NOMO-1 treated with dmso at 0.1 percent for 144 hours (cell line): Measurements from ENCODE around the gene NEB.

Experiments used
- DNase-seq: peaks from one replicate; lab custom pipeline; 2025; ENCODE audit not compliant: unreplicated experiment; lab: John Stamatoyannopoulos, UW

The NEB gene

GRCh38 chr2:151484100-151484499 is 250.2 kb downstream of the NEB start:
- DNase-seq = no peak

- DNase-seq = no peak
Observed at GRCh38 chr2:151483546-151483945, 250.7 kb downstream of the NEB start.

GRCh38 chr2:151482171-151482725 is 252.0 kb downstream of the NEB start:
- no peak for DNase-seq

- DNase-seq = no peak
Observed at GRCh38 chr2:151481744-151482143, 252.5 kb downstream of the NEB start.

- no peak for DNase-seq
Observed at GRCh38 chr2:151478011-151478410, 256.3 kb downstream of the NEB start.

- DNase-seq = no peak
Observed at GRCh38 chr2:151476287-151476686, 258.0 kb downstream of the NEB start.

- DNase-seq = no peak
Observed at GRCh38 chr2:151475071-151475470, 259.2 kb downstream of the NEB start.

GRCh38 chr2:151472966-151473365 is 261.3 kb downstream of the NEB start:
- no peak for DNase-seq

GRCh38 chr2:151470556-151470955 is 263.7 kb downstream of the NEB start:
- no peak for DNase-seq

GRCh38 chr2:151465771-151466170 is 268.5 kb downstream of the NEB start:
- no peak for DNase-seq

- DNase-seq = no peak
Observed at GRCh38 chr2:151459358-151459757, 274.9 kb downstream of the NEB start.

- DNase-seq = no peak
Observed at GRCh38 chr2:151439127-151439526, 295.1 kb downstream of the NEB start.

- DNase-seq = no peak
Observed at GRCh38 chr2:151438506-151438905, 295.8 kb downstream of the NEB start.

- no peak for DNase-seq
Observed at GRCh38 chr2:151437630-151438029, 296.6 kb downstream of the NEB start.
